Prostate gland (tissue), 2 donors: ENCODE measurements around the gene CSNK1G1.

Experiments used
- CTCF ChIP-seq, 4 experiments: fragments of 200-600 bp in 2 of 4; fragments of 450-650 bp in 2 of 4; sonication (generic) in 2 of 4; IDR thresholded peaks; 1 replicate in 3 of 4; 2 replicates in 1 of 4; pipeline ENCODE4 v1.5.1; 2016 to 2019; ENCODE audit warnings: antibody characterized with exemption in 4 of 4, mild to moderate bottlenecking in 2 of 4, moderate library complexity in 2 of 4
- POLR2AphosphoS5 ChIP-seq: sonication (generic); formaldehyde crosslinking; IDR thresholded peaks from one replicate; pipeline ENCODE4 v1.6.1; 2017; ENCODE audit warnings: antibody characterized with exemption

DNA sequence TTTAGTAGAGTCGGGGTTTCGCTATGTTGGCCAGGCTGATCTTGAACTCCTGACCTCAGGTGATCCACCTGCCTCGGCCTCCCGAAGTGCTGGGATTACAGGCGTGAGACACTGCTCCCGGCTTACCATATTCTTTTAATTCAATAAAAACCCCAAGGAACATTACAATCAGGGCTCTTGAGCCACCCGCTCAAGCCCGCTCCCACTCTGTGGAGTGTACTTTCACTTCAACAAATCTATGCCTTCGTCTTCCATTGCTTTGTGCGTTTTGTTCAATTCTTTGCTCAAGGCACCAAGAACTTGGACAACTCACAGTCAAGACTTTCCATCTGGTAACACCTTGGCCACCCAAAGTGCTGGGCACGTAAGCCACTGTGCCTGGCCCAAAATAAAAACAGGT lies 130.2 kb downstream of the CSNK1G1 start:
- TF ChIP-seq CTCF (IDR thresholded peaks at IDR 0.05) (no peak), POLR2AphosphoS5 (no peak)
